ENCODE results near the gene DLX6.

The DLX6 gene

GRCh38 chr7:97011536-97012364 lies 6.4 kb downstream of the DLX6 start:
- FAIRE-seq, result no peak

GRCh38 chr7:97012365-97013133 lies 7.2 kb downstream of the DLX6 start:
- FAIRE-seq, result no peak

GRCh38 chr7:97013134-97013844 lies 7.9 kb downstream of the DLX6 start:
- FAIRE-seq, result no peak

GRCh38 chr7:97013845-97014134 lies 8.4 kb downstream of the DLX6 start:
- no peak for FAIRE-seq

- FAIRE-seq, result no peak
These were observed 8.9 kb downstream of the DLX6 start for GRCh38 chr7:97014145-97014750.

- FAIRE-seq, result no peak
These were observed 9.9 kb downstream of the DLX6 start for GRCh38 chr7:97015279-97015678.

- FAIRE-seq, result no peak
These were observed 10.5 kb downstream of the DLX6 start for GRCh38 chr7:97015756-97016380.

GRCh38 chr7:97016381-97017191 lies 11.2 kb downstream of the DLX6 start:
- no peak for FAIRE-seq

GRCh38 chr7:97017192-97018125 lies 12.1 kb downstream of the DLX6 start:
- FAIRE-seq, result no peak

GRCh38 chr7:97018126-97018601 lies 12.8 kb downstream of the DLX6 start:
- FAIRE-seq, result no peak

- no peak for FAIRE-seq
These were observed 13.6 kb downstream of the DLX6 start for GRCh38 chr7:97018791-97019531.

GRCh38 chr7:97019710-97020225 lies 14.4 kb downstream of the DLX6 start:
- no peak for FAIRE-seq

GRCh38 chr7:97020601-97020995 lies 15.2 kb downstream of the DLX6 start:
- no peak for FAIRE-seq

GRCh38 chr7:97020996-97021746 lies 15.8 kb downstream of the DLX6 start:
- FAIRE-seq, result no peak

- FAIRE-seq, result no peak
These were observed 16.6 kb downstream of the DLX6 start for GRCh38 chr7:97021747-97022490.

GRCh38 chr7:97022491-97023306 lies 17.3 kb downstream of the DLX6 start:
- FAIRE-seq, result no peak

Data from colon (tissue), 2 donors.